ENCODE results near the gene PYM1. TPM values are rescaled to one million over a fixed set of nuclear protein-coding genes. Genes with fewer than 3 reads are reported as not detected.
"Not testable (repeated sequence)": the region's sequence is repeated elsewhere in the genome, so short reads cannot be mapped to it uniquely, and the experiment has no call there.

The PYM1 gene
- total RNA-seq, 2 experiments from 2014 or later: 24.6 to 30.2 TPM

GRCh38 chr12:55931780-55932550 lies 4.3 kb upstream of the PYM1 start:
- intact Hi-C loops (cut with DNase I, micrococcal nuclease): loop anchor here (1.0 to 10.0 kb wide), 5 partner anchors 8 to 1153 kb away; partner anchors contain the start of genes NAB2 (in 1 of the 2), RPS26 (in 1 of the 2) and SPRYD4 (in 1 of the 2)
- Mint-ChIP-seq H3K9me3 (ENCODE audit: low read depth) (no peaks in the 10 kb centered on the region), H3K4me1 (peaks cover 59% of the 10 kb centered on the region), H3K27ac (peak overlapping the region; percentile 99), H3K27me3 (no peaks in the 10 kb centered on the region), H3K36me3 (ENCODE audit: low read depth) (peaks cover 59% of the 10 kb centered on the region), H3K4me3 (peak overlapping the region; percentile 100)
- ChIA-PET CTCF (interaction anchor here (1.0 to 5.3 kb wide), 4 partner anchors 8 to 193 kb away, joined by 4 to 43 read pairs (median 6); partner anchors contain the start of genes ORMDL2 and SARNP), POLR2A (interaction anchor here (0.7 kb wide), 1 partner anchor 17 kb away, joined by 3 read pairs; no protein-coding TSS in a partner anchor)
- DNase-seq (peak; percentile 54), ATAC-seq (no peak)

GRCh38 chr12:55931317-55931779 lies 3.7 kb upstream of the PYM1 start:
- CTCF ChIA-PET: interaction anchor here (1.0 to 2.1 kb wide), 3 partner anchors 8 to 193 kb away, joined by 4 to 16 read pairs (median 8); partner anchors contain the start of genes ORMDL2 and SARNP
- Mint-ChIP-seq H3K4me1 (peaks cover 53% of the 10 kb centered on the region), H3K36me3 (ENCODE audit: low read depth) (peaks cover 56% of the 10 kb centered on the region)

GRCh38 chr12:55930771-55931316 lies 3.1 kb upstream of the PYM1 start, which contains the start of gene DGKA:
TSS of gene DGKA (plus strand) at chr12:55931162. CDS start at chr12:55936504, 5,342 bp downstream.
- peak; percentile 93 for DNase-seq
- peak; percentile 49 for ATAC-seq
- Mint-ChIP-seq H3K4me3 (peak within 1 kb of the TSS; percentile 100), H3K4me1 (peaks cover 51% of the 10 kb centered on the region), H3K36me3 (ENCODE audit: low read depth) (peaks cover 54% of the 10 kb centered on the region), H3K9me3 (ENCODE audit: low read depth) (no peaks in the 10 kb centered on the region), H3K27ac (peak within 1 kb of the TSS; percentile 99), H3K27me3 (no peaks in the 10 kb centered on the region)
- CTCF ChIA-PET: interaction anchor here (0.9 to 2.1 kb wide), 8 partner anchors 9 to 192 kb away, joined by 3 to 16 read pairs (median 4); partner anchors contain the start of genes ORMDL2, RAB5B and SARNP
- POLR2A ChIA-PET: interaction anchor here (1.2 to 1.3 kb wide), 2 partner anchors 43 to 101 kb away, joined by 4 to 6 read pairs; partner anchors contain the start of genes DNAJC14 and RAB5B
- intact Hi-C loops (cut with DNase I, micrococcal nuclease): loop anchor here (1.0 to 10.0 kb wide), 5 partner anchors 9 to 1154 kb away; partner anchors contain the start of genes NAB2 (in 1 of the 2), RPS26 (in 1 of the 2) and SPRYD4 (in 1 of the 2)

More at GRCh38 chr12:55931317-55931779, 3.7 kb upstream of the PYM1 start:
- no peak for DNase-seq
- ATAC-seq: no peak
- H3K9me3 Mint-ChIP-seq (ENCODE audit: low read depth): no peaks in the 10 kb centered on the region
- peak overlapping the region; percentile 100 for H3K4me3 Mint-ChIP-seq
- POLR2A ChIA-PET: no interaction called here
- peak overlapping the region; percentile 99 for H3K27ac Mint-ChIP-seq
- H3K27me3 Mint-ChIP-seq: no peaks in the 10 kb centered on the region
- intact Hi-C loops (cut with DNase I, micrococcal nuclease): loop anchor here (1.0 to 10.0 kb wide), 5 partner anchors 9 to 1153 kb away; partner anchors contain the start of genes NAB2 (in 1 of the 2), RPS26 (in 1 of the 2) and SPRYD4 (in 1 of the 2)

- peaks cover 49% of the 10 kb centered on the region for H3K4me1 Mint-ChIP-seq
- peaks cover 51% of the 10 kb centered on the region for H3K36me3 Mint-ChIP-seq (ENCODE audit: low read depth)
- POLR2A ChIA-PET: interaction anchor here (0.8 to 1.3 kb wide), 4 partner anchors 44 to 189 kb away, joined by 3 to 11 read pairs (median 4); partner anchors contain the start of genes DNAJC14, RAB5B and ZC3H10
- H3K27me3 Mint-ChIP-seq: no peaks in the 10 kb centered on the region
- H3K27ac Mint-ChIP-seq: peak overlapping the region; percentile 99
- CTCF ChIA-PET: interaction anchor here (1.0 to 2.0 kb wide), 3 partner anchors 27 to 191 kb away, joined by 3 to 16 read pairs (median 4); partner anchors contain the start of gene DNAJC14
- no peaks in the 10 kb centered on the region for H3K9me3 Mint-ChIP-seq (ENCODE audit: low read depth)
- DNase-seq: peak; percentile 92
- H3K4me3 Mint-ChIP-seq: peak overlapping the region; percentile 100
- intact Hi-C loops (cut with DNase I, micrococcal nuclease): loop anchor here (1.0 to 10.0 kb wide), 10 partner anchors 44 to 1823 kb away; partner anchors contain the start of genes BAZ2A (in 1 of the 2), CBX5 (in 1 of the 2), CDK4 (in 1 of the 2) and DDIT3 (in 1 of the 2)
- ATAC-seq: peak; percentile 49
Measured at GRCh38 chr12:55929306-55929791, 1.7 kb upstream of the PYM1 start.

GRCh38 chr12:55926738-55927587 lies 731 bp downstream of the PYM1 start:
- H3K9me3 Mint-ChIP-seq (ENCODE audit: low read depth): no peaks in the 10 kb centered on the region
- intact Hi-C loops (cut with DNase I, micrococcal nuclease): loop anchor here (1.0 to 10.0 kb wide), 16 partner anchors 14 to 1825 kb away; partner anchors contain the start of genes DNAJC14 (in 2 of the 2), PA2G4 (in 2 of the 2), BAZ2A (in 1 of the 2) and CD63 (in 1 of the 2)
- peaks cover 46% of the 10 kb centered on the region for H3K36me3 Mint-ChIP-seq (ENCODE audit: low read depth)
- no peaks in the 10 kb centered on the region for H3K27me3 Mint-ChIP-seq
- DNase-seq: peak; percentile 97
- ChIA-PET CTCF (interaction anchor here (0.6 to 4.9 kb wide), 23 partner anchors 9 to 204 kb away, joined by 3 to 32 read pairs (median 4); partner anchors contain the start of genes DNAJC14, ESYT1, ORMDL2 and RAB5B), POLR2A (interaction anchor here (0.9 to 2.4 kb wide), 2 partner anchors 97 to 109 kb away, joined by 7 to 12 read pairs; partner anchors contain the start of genes DNAJC14, ORMDL2 and SARNP)
- peak overlapping the region; percentile 95 for H3K27ac Mint-ChIP-seq
- peak overlapping the region; percentile 100 for H3K4me3 Mint-ChIP-seq
- peaks cover 48% of the 10 kb centered on the region for H3K4me1 Mint-ChIP-seq
- peak; percentile 40 for ATAC-seq

- no peaks in the 10 kb centered on the region for H3K9me3 Mint-ChIP-seq (ENCODE audit: low read depth)
- peak overlapping the region; percentile 95 for H3K27ac Mint-ChIP-seq
- intact Hi-C loops (cut with DNase I, micrococcal nuclease): loop anchor here (1.0 to 10.0 kb wide), 11 partner anchors 15 to 1826 kb away; partner anchors contain the start of genes BAZ2A (in 1 of the 2), CDK4 (in 1 of the 2), DNAJC14 (in 1 of the 2) and MYL6B (in 1 of the 2)
- H3K4me1 Mint-ChIP-seq: peaks cover 53% of the 10 kb centered on the region
- no peak for ATAC-seq
- peak; percentile 40 for DNase-seq
- peaks cover 42% of the 10 kb centered on the region for H3K36me3 Mint-ChIP-seq (ENCODE audit: low read depth)
- H3K4me3 Mint-ChIP-seq: peak overlapping the region; percentile 100
- ChIA-PET CTCF (interaction anchor here (0.5 to 4.9 kb wide), 24 partner anchors 10 to 203 kb away, joined by 3 to 32 read pairs (median 4); partner anchors contain the start of genes DNAJC14, ESYT1, ORMDL2 and RAB5B), POLR2A (interaction anchor here (0.7 to 2.4 kb wide), 4 partner anchors 96 to 187 kb away, joined by 3 to 12 read pairs (median 5); partner anchors contain the start of genes DNAJC14, ORMDL2 and SARNP)
- no peaks in the 10 kb centered on the region for H3K27me3 Mint-ChIP-seq
Measured at GRCh38 chr12:55925870-55926737, 1.6 kb downstream of the PYM1 start.

GRCh38 chr12:55925371-55925770 lies 2.3 kb downstream of the PYM1 start:
- POLR2A ChIA-PET: interaction anchor here (0.7 to 2.4 kb wide), 3 partner anchors 10 to 171 kb away, joined by 3 to 12 read pairs (median 5); partner anchors contain the start of gene DNAJC14
- intact Hi-C loops (cut with DNase I, micrococcal nuclease): loop anchor here (1.0 to 10.0 kb wide), 6 partner anchors 177 to 1827 kb away; partner anchors contain the start of genes BAZ2A (in 1 of the 2), CDK4 (in 1 of the 2), NABP2 (in 1 of the 2) and PA2G4 (in 1 of the 2)
- H3K9me3 Mint-ChIP-seq (ENCODE audit: low read depth): no peaks in the 10 kb centered on the region
- ATAC-seq: no peak
- CTCF ChIA-PET: interaction anchor here (0.8 to 4.9 kb wide), 15 partner anchors 8 to 200 kb away, joined by 3 to 32 read pairs (median 5); partner anchors contain the start of gene DNAJC14
- peaks cover 53% of the 10 kb centered on the region for H3K4me1 Mint-ChIP-seq
- peaks cover 42% of the 10 kb centered on the region for H3K36me3 Mint-ChIP-seq (ENCODE audit: low read depth)
- peak overlapping the region; percentile 100 for H3K4me3 Mint-ChIP-seq
- peak overlapping the region; percentile 95 for H3K27ac Mint-ChIP-seq
- no peaks in the 10 kb centered on the region for H3K27me3 Mint-ChIP-seq
- DNase-seq: no peak

- CTCF ChIA-PET: interaction anchor here (0.7 to 1.7 kb wide), 2 partner anchors 17 to 180 kb away, joined by 3 to 6 read pairs; no protein-coding TSS in a partner anchor
- ATAC-seq; H3K4me3 Mint-ChIP-seq; DNase-seq; H3K27me3 Mint-ChIP-seq; H3K9me3 Mint-ChIP-seq (ENCODE audit: low read depth): not testable (repeated sequence)
- H3K36me3 Mint-ChIP-seq (ENCODE audit: low read depth): peaks cover 42% of the 10 kb centered on the region
- intact Hi-C loops (cut with DNase I, micrococcal nuclease): loop anchor here in 1 of 2 experiments (10.0 kb wide), 1 partner anchor 711 kb away; the partner anchor contains the start of gene BAZ2A
- peaks cover 40% of the 10 kb centered on the region for H3K4me1 Mint-ChIP-seq
- peak overlapping the region; percentile 83 for H3K27ac Mint-ChIP-seq
- POLR2A ChIA-PET: interaction anchor here (0.6 kb wide), 1 partner anchor 106 kb away, joined by 4 read pairs; no protein-coding TSS in a partner anchor
Measured at GRCh38 chr12:55923648-55924047, 4.0 kb downstream of the PYM1 start.

Measured in activated CD4-positive, alpha-beta T cell treated with anti-CD3 and anti-CD28 coated beads for 36 hours (primary cell).